Liver (tissue), 3 donors: ENCODE data around the gene VWA5B1.

Experiments used
- GABPA ChIP-seq, 2 donors: IDR thresholded peaks in 1 of 2; conservative IDR thresholded peaks in 1 of 2; 2 replicates each; pipeline ENCODE4 v1.6.1; 2016; ENCODE audit warnings: antibody characterized with exemption in 2 of 2, mild to moderate bottlenecking in 1 of 2, moderate library complexity in 1 of 2
- RAD21 ChIP-seq, 2 donors: IDR thresholded peaks; 2 replicates each; pipeline ENCODE4 v1.6.1; 2016; ENCODE audit warnings: antibody characterized with exemption in 2 of 2, mild to moderate bottlenecking in 2 of 2
- SP1 ChIP-seq: IDR thresholded peaks from 2 replicates; pipeline ENCODE4 v1.6.1; 2018; ENCODE audit warnings: antibody characterized with exemption, mild to moderate bottlenecking
- YY1 ChIP-seq: IDR thresholded peaks from 2 replicates; pipeline ENCODE4 v1.6.1; 2016; ENCODE audit warnings: antibody characterized with exemption, mild to moderate bottlenecking
- TF ChIP-seq, protein P1 (sequence below): fragments of 150-350 bp; IDR thresholded peaks from 2 replicates; pipeline ENCODE4 v1.5.1; 2017; ENCODE audit warnings: improper control_type of control experiment, low read depth, low read length; ENCODE audit not compliant: missing input control
- donor health status: healthy.
- donor health status: healthy.

DNA sequence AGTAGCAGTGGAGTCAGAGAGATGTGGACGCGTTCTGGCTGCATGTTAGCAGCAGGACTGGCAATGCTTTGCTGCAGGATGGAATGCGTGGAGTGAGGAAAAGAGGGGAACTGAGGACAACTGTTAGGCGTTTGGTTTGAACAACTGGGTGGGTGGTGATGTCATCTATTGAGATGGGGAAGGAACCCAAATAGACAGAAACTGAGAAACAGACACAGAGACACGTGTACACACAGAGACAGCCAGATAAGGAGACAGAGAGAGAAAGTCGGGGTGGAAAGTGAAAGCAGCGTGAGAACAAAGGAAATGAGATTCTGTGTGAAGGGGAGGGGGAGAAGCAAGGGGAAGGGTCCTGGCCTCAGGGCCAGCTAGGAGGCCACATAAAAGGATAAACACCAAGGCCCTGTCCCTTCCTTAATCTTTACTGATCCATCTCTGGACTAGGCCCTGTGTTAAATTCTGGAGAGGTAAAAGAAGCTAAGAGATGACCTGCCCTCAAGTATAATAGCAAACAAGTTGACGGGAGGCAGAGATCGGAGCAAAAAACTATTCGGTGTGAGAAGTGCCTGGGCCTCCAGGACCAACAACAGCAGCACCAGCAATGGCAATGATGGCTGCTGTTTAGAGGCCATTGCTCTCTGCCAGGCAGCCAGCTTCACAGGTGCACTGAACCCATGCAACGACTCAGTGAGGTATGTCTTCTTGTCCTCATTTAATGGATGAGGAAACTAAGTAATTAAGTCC is 31.6 kb downstream of the VWA5B1 start:
- TF ChIP-seq, protein P1, sequence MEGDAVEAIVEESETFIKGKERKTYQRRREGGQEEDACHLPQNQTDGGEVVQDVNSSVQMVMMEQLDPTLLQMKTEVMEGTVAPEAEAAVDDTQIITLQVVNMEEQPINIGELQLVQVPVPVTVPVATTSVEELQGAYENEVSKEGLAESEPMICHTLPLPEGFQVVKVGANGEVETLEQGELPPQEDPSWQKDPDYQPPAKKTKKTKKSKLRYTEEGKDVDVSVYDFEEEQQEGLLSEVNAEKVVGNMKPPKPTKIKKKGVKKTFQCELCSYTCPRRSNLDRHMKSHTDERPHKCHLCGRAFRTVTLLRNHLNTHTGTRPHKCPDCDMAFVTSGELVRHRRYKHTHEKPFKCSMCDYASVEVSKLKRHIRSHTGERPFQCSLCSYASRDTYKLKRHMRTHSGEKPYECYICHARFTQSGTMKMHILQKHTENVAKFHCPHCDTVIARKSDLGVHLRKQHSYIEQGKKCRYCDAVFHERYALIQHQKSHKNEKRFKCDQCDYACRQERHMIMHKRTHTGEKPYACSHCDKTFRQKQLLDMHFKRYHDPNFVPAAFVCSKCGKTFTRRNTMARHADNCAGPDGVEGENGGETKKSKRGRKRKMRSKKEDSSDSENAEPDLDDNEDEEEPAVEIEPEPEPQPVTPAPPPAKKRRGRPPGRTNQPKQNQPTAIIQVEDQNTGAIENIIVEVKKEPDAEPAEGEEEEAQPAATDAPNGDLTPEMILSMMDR, result no peak
- TF ChIP-seq GABPA (IDR thresholded peaks at IDR 0.05 in 1 of 2, conservative IDR thresholded peaks at IDR 0.05 in 1 of 2) (no peak), YY1 (no peak), RAD21 (IDR thresholded peaks at IDR 0.05) (no peak), SP1 (no peak)
